ENCODE results near the gene MAP4. TPM values are rescaled to one million over a fixed set of nuclear protein-coding genes. Genes with fewer than 3 reads are reported as not detected.

MAP4 gene
- polyA plus RNA-seq, 3 donors = 6.2 to 24.1 (median 18.4) TPM

GRCh38 chr3:47961815-47962606, 54.2 kb downstream of the MAP4 start:
- Mint-ChIP-seq H3K36me3 (peaks cover 13 to 14% of the 10 kb centered on the region in 2 donors), H3K4me3 (no peak overlapping the region), H3K27ac (no peak overlapping the region), H3K27me3 (ENCODE audit: low read depth in 3 of 3) (no peaks in the 10 kb centered on the region), H3K9me3 (no peaks in the 10 kb centered on the region), H3K4me1 (peaks cover 5% of the 10 kb centered on the region)
- no peaks in the 10 kb centered on the region for H3K27me3 ChIP-seq (ENCODE audit: control insufficient read depth in 2 of 2, insufficient read depth in 2 of 2, low read length in 2 of 2)
- H3K79me2 ChIP-seq (ENCODE audit: insufficient read depth, low read length) = no peaks in the 10 kb centered on the region
- no peak overlapping the region for H3K4me2 ChIP-seq (replicated peaks; ENCODE audit: extremely low read depth, low read length, poor library complexity, severe bottlenecking)
- H3K9me3 ChIP-seq (replicated peaks in 1 of 2; ENCODE audit: control insufficient read depth in 1 of 2, insufficient read depth in 1 of 2, low read length in 2 of 2) = no peaks in the 10 kb centered on the region
- no peaks in the 10 kb centered on the region for H3K4me1 ChIP-seq (ENCODE audit: control insufficient read depth in 1 of 2, insufficient read depth in 2 of 2, low read length in 2 of 2)
- H3K36me3 ChIP-seq (replicated peaks in 1 of 2; ENCODE audit: control insufficient read depth in 1 of 2, insufficient read depth in 2 of 2, low read length in 2 of 2) = no peaks in the 10 kb centered on the region
- H3K4me3 ChIP-seq (replicated peaks in 1 of 3; ENCODE audit: low read depth in 2 of 3, low read length in 3 of 3) = no peak overlapping the region
- H2AFZ ChIP-seq (ENCODE audit: insufficient read depth, low read depth, low read length, poor library complexity, severe bottlenecking) = no peak overlapping the region
- TF ChIP-seq CTCF (IDR thresholded peaks at IDR 0.05) = no peak
- DNase-seq = no peak
- WGBS (ENCODE audit: insufficient coverage) = 73% methylated on average over 2 of the region's 5 CpGs
- no peak overlapping the region for H3K9ac ChIP-seq (ENCODE audit: insufficient read depth, low read length, poor library complexity, severe bottlenecking)
- intact Hi-C loops (cut with micrococcal nuclease) = no loop called here
- no peaks in the 10 kb centered on the region for H4K20me1 ChIP-seq (ENCODE audit: insufficient read depth, low read length)
- H3K27ac ChIP-seq (ENCODE audit: low read depth in 1 of 2, low read length in 2 of 2) = no peak overlapping the region

- Histone ChIP-seq H3K4me2 (replicated peaks; ENCODE audit: extremely low read depth, low read length, poor library complexity, severe bottlenecking) (no peak overlapping the region), H3K4me1 (ENCODE audit: control insufficient read depth in 1 of 2, insufficient read depth in 2 of 2, low read length in 2 of 2) (no peaks in the 10 kb centered on the region), H3K9ac (ENCODE audit: insufficient read depth, low read length, poor library complexity, severe bottlenecking) (no peak overlapping the region), H3K27me3 (ENCODE audit: control insufficient read depth in 2 of 2, insufficient read depth in 2 of 2, low read length in 2 of 2) (no peaks in the 10 kb centered on the region), H3K79me2 (ENCODE audit: insufficient read depth, low read length) (no peaks in the 10 kb centered on the region), H3K9me3 (replicated peaks in 1 of 2; ENCODE audit: control insufficient read depth in 1 of 2, insufficient read depth in 1 of 2, low read length in 2 of 2) (no peaks in the 10 kb centered on the region), H3K4me3 (replicated peaks in 1 of 3; ENCODE audit: low read depth in 2 of 3, low read length in 3 of 3) (no peak overlapping the region), H3K27ac (ENCODE audit: low read depth in 1 of 2, low read length in 2 of 2) (no peak overlapping the region), H4K20me1 (ENCODE audit: insufficient read depth, low read length) (no peaks in the 10 kb centered on the region), H3K36me3 (replicated peaks in 1 of 2; ENCODE audit: control insufficient read depth in 1 of 2, insufficient read depth in 2 of 2, low read length in 2 of 2) (no peaks in the 10 kb centered on the region), H2AFZ (ENCODE audit: insufficient read depth, low read depth, low read length, poor library complexity, severe bottlenecking) (no peak overlapping the region)
- no peak overlapping the region for H3K4me3 Mint-ChIP-seq
- H3K27ac Mint-ChIP-seq = peak overlapping the region in 1 of 7 donors; percentile 44
- H3K36me3 Mint-ChIP-seq = peaks cover 13% of the 10 kb centered on the region in 2 donors
- no CpG with 5 or more reads among the region's 1 CpG for WGBS (ENCODE audit: insufficient coverage)
- peaks cover 5% of the 10 kb centered on the region for H3K4me1 Mint-ChIP-seq
- H3K9me3 Mint-ChIP-seq = no peaks in the 10 kb centered on the region
- H3K27me3 Mint-ChIP-seq (ENCODE audit: low read depth in 3 of 3) = no peaks in the 10 kb centered on the region
- intact Hi-C loops (cut with micrococcal nuclease) = no loop called here
- TF ChIP-seq CTCF (IDR thresholded peaks at IDR 0.05) = no peak
- no peak for DNase-seq
Measured at GRCh38 chr3:47961036-47961435, 55.2 kb downstream of the MAP4 start.

All from CD14-positive monocyte (primary cell).